ENCODE results near the gene SAMMSON. TPM values are rescaled to one million over a fixed set of nuclear protein-coding genes. Genes with fewer than 3 reads are reported as not detected.

Gene SAMMSON
- total and polyA plus RNA-seq, 9 of the 15 experiments (the other 6 are each of a cell fraction or from before 2014, with no cell fraction given) = 0.65 to 4.4 (median 1.9) TPM

DNA sequence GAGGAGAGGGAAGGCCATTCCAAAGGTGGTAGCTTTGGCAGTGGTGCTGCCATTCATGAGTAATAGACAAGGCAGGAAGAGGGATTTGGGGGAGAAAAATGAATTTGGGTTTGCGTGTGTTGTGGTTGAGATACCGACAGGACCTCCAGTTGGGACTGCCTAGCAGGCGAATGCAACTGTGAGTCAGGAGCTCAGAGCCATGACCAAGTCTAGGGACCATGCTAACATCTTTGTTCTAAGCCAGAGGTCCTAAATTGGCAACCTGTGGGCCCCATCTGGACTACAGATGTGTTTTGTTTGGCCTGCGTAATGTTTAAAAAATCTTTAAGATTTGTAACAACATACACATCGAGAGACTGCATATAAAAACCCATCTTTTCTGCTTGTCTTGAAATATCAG lies 61.6 kb downstream of the SAMMSON start:
- H4K20me1 ChIP-seq (replicated peaks; ENCODE audit: control insufficient read depth, insufficient read depth, low read length) = no peaks in the 10 kb centered on the region
- intact Hi-C loops (cut with micrococcal nuclease) (loop anchor here (5.0 kb wide), 1 partner anchor 296 kb away; no protein-coding TSS in a partner anchor), in situ Hi-C loops (cut with MboI) (loop anchor here (25.0 kb wide), 1 partner anchor 1601 kb away; no protein-coding TSS in a partner anchor)
- H3K27ac ChIP-seq (ENCODE audit: extremely low read depth, low read depth, low read length) = no peak overlapping the region
- no peaks in the 10 kb centered on the region; a peak in 1 of 5 replicates for H3K27me3 ChIP-seq (ENCODE audit: control insufficient read depth in 2 of 2, insufficient read depth in 2 of 2, low read length in 2 of 2)
- 3% methylated on average over 4 of the region's 5 CpGs for WGBS (ENCODE audit: insufficient coverage, low coverage, missing lambda C conversion rate)
- no peak for ATAC-seq
- no peak overlapping the region for H3K9ac ChIP-seq (ENCODE audit: insufficient read depth in 1 of 2, low read depth in 2 of 2, low read length in 2 of 2)
- H3K9me1 ChIP-seq (ENCODE audit: control insufficient read depth, insufficient read depth, low read length) = no peaks in the 10 kb centered on the region
- H3K36me3 ChIP-seq (ENCODE audit: control insufficient read depth, insufficient read depth, low read length) = no peaks in the 10 kb centered on the region
- H3K4me2 ChIP-seq (ENCODE audit: insufficient read depth, low read length) = no peak overlapping the region
- BruUV-seq (replicated peaks) = no TSS peak
- ChIA-PET CTCF (ENCODE audit: low intra/inter-chr PET ratio) (no interaction called here), POLR2A (no interaction called here)
- H3K4me3 ChIP-seq = no peak overlapping the region
- DNase-seq (ENCODE audit: extremely low read depth in 1 of 4, low spot score in 3 of 4) = no peak
- H3K79me2 ChIP-seq (ENCODE audit: control insufficient read depth, insufficient read depth, low read length) = no peaks in the 10 kb centered on the region
- no peak for FAIRE-seq
- no peak overlapping the region for H2AFZ ChIP-seq (ENCODE audit: low read depth, low read length)
- H3K4me1 ChIP-seq (replicated peaks in 1 of 2; ENCODE audit: control insufficient read depth in 2 of 2, insufficient read depth in 2 of 2, low read length in 2 of 2) = no peaks in the 10 kb centered on the region
- TF ChIP-seq BRCA1 (IDR thresholded peaks at IDR 0.05) (no peak), BRCA1 (CRISPR knock-in tag; IDR thresholded peaks at IDR 0.05) (no peak), STAT5B (CRISPR knock-in tag; IDR thresholded peaks at IDR 0.05) (no peak), FIP1L1 (IDR thresholded peaks at IDR 0.05; ENCODE audit: low read depth, low read length, poor library complexity, severe bottlenecking) (no peak), KLF13 (tag; IDR thresholded peaks at IDR 0.05; ENCODE audit: borderline replicate concordance, low read depth) (no peak)
- TF ChIP-seq, protein P1, sequence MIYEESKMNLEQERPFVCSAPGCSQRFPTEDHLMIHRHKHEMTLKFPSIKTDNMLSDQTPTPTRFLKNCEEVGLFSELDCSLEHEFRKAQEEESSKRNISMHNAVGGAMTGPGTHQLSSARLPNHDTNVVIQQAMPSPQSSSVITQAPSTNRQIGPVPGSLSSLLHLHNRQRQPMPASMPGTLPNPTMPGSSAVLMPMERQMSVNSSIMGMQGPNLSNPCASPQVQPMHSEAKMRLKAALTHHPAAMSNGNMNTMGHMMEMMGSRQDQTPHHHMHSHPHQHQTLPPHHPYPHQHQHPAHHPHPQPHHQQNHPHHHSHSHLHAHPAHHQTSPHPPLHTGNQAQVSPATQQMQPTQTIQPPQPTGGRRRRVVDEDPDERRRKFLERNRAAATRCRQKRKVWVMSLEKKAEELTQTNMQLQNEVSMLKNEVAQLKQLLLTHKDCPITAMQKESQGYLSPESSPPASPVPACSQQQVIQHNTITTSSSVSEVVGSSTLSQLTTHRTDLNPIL (CRISPR knock-in tag; IDR thresholded peaks at IDR 0.05) = no peak
- TF ChIP-seq, protein P2, sequence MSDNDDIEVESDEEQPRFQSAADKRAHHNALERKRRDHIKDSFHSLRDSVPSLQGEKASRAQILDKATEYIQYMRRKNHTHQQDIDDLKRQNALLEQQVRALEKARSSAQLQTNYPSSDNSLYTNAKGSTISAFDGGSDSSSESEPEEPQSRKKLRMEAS (CRISPR knock-in tag; IDR thresholded peaks at IDR 0.05) = no peak
- H3K9me3 ChIP-seq (replicated peaks; ENCODE audit: control insufficient read depth, insufficient read depth, low read depth, low read length) = no peaks in the 10 kb centered on the region

Measured in K562 (cell line).